DMS153 treated with DMSO at 0.1 percent for 48 hours (cell line): Measurements from ENCODE around the gene RNF157.
"Not testable (repeated sequence)": the region's sequence is repeated elsewhere in the genome, so short reads cannot be mapped to it uniquely, and the experiment has no call there.

ENCODE experiments used
- DNase-seq: peaks from one replicate; lab custom pipeline; 2025; ENCODE audit not compliant: unreplicated experiment; lab: John Stamatoyannopoulos, UW

RNF157 gene

DNA sequence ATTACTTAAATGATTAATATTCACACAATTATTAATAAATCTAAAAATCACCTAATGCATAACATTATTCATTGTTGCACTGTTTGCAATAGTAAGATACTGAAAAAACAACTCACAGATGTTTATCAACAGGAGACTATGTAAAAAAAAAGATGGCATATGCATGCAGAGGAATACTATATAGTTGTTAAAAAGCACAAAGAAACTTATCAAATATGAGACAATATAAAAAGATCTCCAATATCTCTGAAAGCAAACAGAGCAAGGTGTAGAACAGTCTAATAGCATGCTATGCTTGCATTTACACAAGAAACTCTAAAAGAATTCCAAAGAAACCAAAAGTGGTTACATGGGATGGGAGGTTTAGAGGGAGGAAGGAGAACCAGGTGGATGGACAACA lies 3.7 kb downstream of the RNF157 start:
- no peak for DNase-seq

DNA sequence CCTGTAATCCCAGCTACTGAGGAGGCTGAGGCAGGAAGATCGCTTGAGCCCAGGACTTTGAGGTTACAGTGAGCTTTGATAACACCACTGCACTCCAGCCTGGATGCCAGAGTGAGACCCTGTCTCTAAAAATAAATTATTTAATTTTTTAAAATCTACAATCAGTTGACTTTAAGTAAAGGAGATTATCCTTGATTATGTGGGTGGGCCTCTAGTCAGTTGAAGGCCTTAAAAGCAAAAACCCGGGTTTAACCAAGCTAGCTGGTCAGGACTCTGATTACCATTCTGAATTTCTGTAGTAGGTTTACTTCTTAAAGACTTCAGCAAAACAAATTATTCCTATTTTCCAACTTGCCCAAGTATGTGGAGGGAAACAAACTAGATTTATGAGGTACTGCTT lies 4.4 kb downstream of the RNF157 start:
- no peak for DNase-seq

DNA sequence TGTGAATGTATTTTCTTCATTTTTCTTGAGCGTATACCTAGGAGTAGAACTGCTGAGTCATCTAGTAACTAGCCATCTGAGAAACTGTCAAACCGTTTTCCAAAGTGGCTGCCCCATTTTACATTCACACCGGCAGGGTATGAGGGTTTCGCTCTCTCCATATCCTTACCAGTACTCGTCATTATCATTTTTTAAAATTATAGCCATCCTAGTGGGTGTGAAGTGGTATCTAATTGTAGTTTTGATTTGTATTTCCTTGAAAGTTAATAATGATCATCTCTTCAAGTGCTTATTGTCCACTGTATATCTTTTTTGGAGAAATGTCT lies 6.0 kb downstream of the RNF157 start:
- DNase-seq, result no peak

DNA sequence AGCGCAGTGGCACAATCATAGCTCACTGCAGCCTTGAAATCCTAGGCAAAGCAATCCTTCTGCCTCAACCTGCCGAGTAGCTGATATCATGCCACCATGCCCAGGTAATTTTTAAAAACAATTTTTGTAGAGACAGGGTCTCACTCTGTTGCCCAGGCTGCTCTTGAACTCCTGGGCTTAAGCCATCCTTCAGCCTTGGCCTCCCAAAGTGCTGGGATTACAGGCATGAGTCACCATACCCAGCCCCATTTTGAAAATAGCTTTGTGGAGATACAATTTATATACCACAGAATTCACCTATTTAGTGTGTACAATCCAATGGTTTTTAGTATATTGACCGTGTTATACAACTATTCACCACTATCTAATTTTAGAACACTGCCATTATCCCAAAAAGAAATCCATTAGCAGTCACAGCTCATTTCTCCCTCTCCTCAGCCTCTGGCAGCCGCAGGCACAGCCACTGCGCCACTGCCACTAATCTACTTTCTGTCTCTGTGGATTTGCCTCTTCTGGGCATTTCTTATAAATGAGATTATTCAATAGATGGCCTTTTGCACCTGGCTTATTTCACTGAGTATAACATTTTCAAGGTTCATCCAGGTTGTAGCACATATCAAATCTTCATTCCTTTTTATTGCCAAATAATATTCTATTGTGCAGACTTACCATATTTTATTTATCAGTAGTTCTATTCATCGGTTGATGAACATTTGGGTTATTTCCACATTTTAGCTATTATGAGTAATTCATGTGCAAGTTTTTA lies 6.5 kb downstream of the RNF157 start:
- DNase-seq, result no peak

DNA sequence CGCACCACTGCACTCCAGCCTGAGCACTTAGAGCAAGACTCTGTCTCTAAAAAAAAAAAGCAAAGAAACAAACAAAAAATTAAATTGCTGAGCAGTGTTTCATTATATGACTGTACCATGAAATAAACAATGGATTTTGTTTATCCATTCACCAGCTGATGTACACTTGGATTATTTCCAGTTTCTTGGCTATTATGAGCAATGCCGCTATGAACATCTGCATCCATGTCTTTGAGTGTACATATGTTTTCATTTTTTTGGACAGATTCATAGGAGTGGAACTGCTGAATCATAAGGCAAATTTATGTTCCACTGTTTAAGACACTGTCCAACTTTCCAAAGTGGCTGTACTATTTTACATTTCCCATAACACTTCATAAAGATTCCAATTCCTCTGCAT lies 8.0 kb downstream of the RNF157 start:
- no peak for DNase-seq

DNA sequence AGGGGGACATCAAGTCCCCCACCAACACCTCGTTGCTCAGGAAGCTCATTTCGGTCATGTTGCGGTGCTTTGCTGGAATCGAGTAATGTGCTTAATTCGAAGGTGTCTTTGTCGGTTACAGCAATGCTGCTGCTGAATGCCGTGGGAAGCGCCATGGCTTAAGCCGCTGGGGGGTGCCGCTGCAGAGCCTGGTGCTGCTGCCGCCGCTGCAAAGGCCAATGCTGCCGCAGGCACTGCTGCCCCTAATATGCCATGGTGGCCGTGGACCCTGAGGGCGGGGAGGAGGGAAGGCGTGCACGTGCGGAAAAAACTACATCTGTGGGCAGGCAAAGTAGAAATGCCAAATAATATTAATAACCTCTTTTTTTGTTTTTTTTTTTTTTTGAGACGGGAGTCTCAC lies 13.5 kb downstream of the RNF157 start:
- not testable (repeated sequence) for DNase-seq

DNA sequence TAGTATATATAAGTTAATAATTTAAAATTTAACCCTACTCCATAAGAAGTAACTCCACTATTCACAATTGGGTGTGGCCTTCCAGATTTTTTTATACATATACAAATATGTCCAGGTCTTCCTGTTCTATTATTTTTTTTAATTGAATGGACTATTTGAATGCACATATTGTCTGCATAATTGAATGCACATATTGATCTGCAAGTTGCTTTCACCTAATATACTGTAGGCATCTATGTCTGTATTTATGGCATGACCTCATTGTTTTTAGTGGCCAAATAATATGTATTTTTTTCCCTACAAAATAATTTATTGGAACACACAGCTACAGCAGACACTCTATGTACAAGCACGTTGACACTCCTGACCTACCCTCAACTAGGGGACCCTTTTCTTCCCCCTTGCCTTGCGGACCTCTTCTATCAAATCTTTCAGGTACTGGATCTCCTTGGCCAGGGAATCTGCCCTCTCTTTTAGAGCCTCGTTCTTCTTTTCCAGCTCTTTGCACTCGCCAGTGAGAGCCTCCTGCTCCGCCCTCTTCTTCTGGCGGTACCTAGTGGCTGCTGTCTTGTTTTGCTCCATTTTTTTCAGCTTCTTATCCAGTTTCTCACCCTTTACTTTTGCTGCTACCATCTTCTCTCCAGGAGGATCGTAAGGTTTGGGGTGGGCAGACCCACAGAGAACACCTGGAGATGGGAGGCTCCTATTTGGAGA lies 14.8 kb downstream of the RNF157 start:
- DNase-seq, result not testable (repeated sequence)

DNA sequence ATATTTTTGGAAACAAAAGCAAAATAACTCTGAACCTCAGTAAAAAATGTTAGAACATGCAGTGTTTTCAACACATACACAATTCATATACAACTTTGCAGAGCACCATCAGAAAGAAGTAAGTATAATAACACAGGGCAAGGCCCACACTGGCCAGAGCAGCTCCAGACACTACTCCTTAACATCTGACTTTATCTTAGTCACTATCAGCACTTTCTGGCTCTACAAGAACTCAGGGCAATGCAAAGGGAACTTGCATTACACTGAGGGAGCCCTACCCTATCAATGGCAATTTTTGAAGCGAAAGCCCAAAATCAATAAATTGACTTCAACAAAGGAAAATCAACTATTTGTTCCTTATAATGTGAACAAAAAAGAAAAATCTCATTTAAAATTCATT lies 16.5 kb downstream of the RNF157 start:
- no peak for DNase-seq

DNA sequence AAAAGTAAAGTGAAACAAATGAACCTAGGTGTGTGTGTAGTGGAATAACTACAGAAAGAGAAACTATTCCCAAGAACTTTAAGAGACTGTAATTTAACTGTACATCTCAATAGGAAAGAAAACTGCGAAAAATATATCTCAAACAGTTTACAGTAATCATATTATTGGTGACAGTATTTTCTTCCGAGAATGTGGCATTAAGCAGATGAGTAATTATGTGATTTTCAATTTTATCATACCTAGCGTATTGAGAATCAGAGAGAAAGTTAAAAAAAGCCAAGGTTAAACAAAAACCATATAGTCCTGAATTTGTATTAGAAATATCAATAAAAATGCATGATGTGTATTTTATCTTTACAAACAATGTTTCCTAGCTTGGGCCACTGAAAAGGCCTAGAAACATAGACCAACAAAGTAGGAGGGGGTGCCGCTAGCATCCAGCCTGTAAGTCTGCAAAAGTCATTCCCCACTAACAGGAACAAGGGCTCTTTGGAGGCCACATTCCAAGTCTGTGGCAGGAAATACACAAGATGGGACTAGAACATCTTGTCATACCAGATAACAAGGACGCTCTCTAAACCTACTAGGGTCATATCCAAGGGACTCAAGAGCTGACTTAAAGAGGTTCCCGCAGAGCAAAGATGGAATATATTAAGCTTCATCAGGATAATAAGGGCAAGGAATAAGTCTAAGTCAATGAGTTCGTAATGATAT lies 20.5 kb downstream of the RNF157 start:
- no peak for DNase-seq

DNA sequence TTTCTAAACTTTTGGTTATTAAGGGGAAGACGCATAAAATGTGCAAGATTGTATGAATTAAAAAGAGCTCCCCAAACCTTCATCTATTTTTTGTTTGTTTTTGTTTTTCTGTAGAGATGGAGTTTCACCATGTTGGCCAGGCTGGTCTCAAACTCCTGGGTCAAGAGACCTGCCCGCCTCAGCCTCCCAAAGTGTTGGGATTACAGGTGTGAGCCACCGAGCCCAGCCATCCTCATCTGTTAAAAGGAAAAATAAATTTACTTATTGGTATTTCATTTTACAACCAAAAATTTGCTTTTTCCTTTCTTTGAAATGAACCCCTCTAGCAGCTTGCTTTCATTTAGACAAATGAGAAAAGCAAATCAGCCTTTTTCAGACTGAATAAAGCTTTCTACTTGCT lies 23.2 kb downstream of the RNF157 start:
- DNase-seq, result no peak

DNA sequence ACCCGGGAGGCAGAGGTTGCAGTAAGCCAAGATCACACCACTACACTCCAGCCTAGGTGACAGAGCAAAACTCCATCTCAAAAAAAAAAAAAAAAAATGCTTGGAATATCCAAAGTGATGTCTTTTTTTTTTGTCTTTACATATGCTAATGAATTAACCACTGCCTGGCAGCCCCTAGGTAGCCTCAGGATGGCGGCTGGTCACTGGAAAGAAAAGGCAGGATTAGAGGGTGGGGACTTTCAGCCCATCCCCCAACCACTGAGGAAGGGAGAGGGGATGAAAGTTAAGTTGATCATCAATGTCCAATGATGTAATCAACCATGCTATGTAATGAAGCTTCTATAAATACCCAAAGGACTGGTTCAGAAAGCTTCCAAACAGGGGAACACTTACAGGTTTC lies 26.8 kb downstream of the RNF157 start:
- DNase-seq, result no peak

DNA sequence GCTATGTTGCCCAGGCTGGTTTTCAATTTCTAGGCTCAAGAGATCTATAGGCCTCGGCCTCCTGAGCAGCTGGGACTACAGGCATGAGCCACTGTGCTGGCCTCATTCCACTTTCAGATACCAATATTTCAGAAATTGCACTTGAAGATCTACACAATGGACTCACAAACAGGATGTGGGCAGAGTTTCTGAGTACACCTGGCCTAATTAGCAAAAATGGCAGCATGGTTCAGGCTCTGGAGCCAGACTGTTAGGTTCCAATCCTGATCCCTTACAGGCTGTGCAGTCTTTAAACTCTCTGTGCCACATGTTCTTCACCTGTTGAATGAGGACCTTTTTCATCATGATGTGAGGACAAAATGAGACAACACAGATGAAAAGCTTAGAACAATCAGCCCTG lies 32.2 kb downstream of the RNF157 start:
- DNase-seq, result no peak

DNA sequence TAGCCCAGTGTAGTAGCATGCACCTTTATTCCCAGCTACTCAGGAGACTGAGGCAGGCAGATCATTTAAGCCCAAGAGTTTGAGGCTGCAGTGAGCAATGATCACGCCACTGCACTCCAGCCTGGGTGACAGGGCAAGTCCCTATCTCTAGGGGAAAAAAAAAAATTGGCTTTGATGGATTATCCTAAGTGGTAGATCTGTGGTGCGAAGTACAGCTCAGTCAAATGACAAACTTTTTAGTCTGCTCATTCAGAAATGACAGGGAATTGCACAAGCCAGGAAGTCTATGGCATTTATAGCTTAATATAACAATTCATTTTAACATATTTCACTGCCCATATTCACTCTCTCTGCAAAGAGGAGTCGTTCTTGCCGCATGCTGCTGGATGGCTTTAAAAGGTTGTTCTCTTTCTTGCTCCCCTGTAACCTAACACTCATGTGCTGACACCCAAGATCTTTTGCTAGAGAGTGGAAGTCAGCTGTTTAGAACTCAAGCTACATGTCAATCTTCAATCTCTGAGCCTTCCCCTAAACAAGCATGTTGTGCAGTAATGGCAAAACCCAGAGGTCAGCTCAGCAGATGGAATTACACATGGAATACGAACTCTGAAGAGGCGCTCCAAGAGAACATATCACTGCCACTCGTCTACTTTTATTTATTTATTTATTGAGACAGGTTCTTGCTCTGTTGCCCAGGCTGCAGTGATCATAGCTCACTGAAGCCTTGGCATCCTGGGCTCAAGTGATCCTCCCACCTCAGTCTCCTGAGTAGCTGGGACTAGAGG lies 32.8 kb downstream of the RNF157 start:
- DNase-seq, result no peak

DNA sequence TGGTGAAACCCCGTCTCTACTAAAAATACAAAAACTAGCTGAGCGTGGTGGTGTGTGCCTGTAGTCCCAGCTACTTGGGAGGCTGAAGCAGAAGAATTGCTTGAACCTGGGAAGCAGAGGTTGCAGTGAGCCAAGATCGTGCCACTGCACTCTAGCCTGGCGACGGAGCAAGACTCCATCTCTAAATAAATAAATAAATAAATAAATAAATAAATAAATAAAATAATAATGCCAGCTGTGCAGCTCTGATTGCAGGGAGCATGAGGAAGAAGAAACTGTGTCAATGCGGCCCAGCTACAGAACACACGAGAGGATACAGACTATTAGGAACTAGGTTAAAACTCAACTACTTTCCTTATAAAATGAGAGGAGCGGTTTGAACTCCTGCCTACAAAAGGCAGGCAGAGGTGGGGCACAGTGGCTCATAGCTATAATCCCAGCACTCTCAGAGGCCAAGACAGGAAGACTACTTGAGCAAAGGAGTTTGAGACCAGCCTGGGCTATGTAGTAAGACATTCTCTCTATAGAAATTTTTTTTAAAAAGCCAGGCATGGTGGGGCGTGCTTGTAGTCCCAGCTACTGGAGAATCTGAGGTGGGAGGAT lies 34.6 kb downstream of the RNF157 start:
- not testable (repeated sequence) for DNase-seq

DNA sequence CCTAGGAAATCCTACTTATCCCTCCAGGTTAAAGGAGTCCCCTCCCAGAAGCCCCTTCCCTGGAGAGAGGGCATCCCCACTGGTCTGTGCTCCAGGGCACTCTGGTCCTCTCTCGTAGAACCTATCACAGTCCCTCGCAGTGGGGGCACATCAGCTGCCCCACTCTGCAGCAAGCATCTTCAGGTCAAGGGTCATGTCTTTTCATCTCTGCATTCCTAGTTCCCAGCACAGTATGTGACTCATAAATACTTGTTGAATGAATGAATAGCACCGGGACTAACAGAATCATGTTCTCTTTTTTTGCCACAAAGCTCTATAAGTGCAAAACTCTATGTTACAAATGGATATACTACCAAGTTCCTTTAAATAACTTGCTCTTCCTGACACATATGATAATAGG lies 36.0 kb downstream of the RNF157 start:
- DNase-seq, result no peak

DNA sequence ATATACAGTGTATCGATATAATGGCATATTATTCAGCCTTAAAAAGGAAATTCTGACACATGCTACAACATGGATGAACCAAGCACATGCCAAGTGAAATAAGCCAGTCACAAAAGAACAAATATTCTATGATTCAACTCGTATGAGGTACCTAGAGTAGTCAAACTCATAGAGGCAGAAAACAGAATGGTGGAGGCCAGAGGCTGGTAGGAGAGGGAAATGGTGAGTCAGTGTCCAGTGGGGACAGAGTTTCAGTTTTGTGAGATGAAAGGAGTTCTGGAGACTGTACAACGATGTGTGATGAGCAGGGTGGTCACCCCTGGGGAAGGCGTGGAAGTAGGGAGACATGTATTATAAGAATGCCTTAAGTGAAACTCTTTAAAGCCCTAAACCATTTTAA lies 39.9 kb downstream of the RNF157 start:
- DNase-seq, result no peak

DNA sequence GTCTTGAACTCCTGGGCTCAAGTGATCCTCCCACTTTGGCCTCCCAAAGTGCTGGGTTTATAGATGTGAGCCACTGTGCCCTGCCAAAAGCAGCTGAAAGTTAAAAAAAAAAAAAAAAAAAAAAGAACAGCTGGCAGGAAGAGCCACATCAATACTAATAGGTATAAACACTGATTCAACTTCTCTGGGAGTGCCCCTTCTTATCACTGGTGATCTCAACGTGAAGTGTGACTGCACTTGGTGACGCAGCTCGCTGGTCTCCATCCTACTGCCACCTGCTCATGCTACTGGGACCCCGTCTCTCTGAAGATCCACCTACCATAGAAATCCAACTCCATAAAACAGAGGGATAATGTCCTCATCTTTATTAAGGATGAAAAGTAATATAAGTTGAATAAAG lies 40.8 kb downstream of the RNF157 start:
- no peak for DNase-seq

DNA sequence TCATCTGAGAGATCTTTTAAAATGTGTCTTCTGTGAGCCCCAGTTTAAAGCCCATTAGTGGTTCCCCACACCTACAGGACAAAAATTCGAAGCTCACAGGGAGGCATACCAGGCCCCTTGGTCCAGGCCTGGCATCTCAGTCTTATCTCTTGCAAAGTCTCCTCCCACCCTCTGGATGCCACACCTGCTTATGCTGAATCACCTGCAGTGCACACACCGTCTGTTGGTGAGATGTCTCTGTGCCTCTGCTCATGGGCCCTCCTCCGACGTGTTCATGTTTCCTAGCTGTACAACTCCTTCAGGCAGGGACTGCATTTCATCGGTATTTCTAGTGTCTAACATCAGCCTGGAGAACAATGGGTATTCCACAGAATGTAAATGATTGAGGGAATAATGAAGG lies 41.6 kb downstream of the RNF157 start:
- no peak for DNase-seq

DNA sequence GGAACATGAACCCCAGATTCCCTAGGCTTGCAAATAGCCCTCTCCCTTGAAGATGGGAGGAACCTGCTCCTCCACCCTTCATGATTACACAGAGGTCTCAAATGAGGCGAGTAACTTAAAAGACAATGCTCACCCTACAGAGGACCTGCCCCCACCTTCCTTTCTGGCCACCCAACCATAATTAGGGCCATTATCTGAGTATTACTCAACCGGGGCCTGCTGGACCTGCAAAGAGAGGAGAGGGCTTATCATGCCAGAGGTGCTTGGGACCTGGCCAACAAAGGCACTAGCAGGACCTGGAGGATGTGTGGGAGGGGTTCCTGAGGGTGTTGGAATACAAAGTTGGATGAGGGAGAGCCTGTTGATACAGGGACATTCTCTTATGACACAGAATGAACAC lies 42.4 kb downstream of the RNF157 start:
- DNase-seq, result no peak

DNA sequence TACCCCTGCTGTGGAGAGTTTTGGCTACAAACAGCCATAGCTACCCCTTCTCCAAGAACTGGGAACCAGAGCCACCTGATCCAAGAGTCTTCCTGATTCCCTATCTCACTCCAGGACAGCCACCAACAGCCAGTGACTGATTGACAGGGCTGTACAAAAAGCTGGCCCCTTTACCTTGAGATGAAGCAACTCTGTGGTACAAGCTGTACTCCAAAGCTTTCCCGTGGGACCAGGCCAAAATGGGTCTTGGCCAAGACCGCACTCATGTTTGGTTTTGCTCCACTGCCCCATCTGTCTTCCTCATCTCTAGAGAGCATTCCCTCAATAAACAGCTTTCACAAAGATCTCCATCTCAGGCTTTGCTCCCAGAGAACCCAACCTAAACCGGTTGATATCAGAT lies 43.6 kb downstream of the RNF157 start:
- no peak for DNase-seq
